Activated naive CD4-positive, alpha-beta T cell treated with anti-CD3 and anti-CD28 coated beads, Interleukin-2, amount 10 ng/mL, durations not matched to agents 7 days and 5 days (primary cell): ENCODE measurements around the gene CCNB1.
A peak's percentile ranks its signal among the peaks of the same experiment; 100 is the strongest.
"Not testable (repeated sequence)": the region's sequence is repeated elsewhere in the genome, so short reads cannot be mapped to it uniquely, and the experiment has no call there.

Source experiments
- CTCF ChIA-PET: fragments of 350-600 bp; sonication (Branson Sonifier 250); formaldehyde crosslinking; loops from one replicate; lab custom pipeline; 2021; ENCODE audit warnings: antibody characterized with exemption; lab: Charles Lee
- DNase-seq: peaks from one replicate; pipeline ENCODE4 v3.0.0-alpha.2; 2020
- H3K27ac Mint-ChIP-seq: one replicate; pipeline ENCODE4 v1.8.0; 2021; ENCODE audit warnings: mild to moderate bottlenecking, moderate library complexity, mixed read lengths
- H3K27me3 Mint-ChIP-seq: one replicate; pipeline ENCODE4 v1.8.0; 2021; ENCODE audit warnings: mild to moderate bottlenecking, mixed read lengths
- H3K36me3 Mint-ChIP-seq: one replicate; pipeline ENCODE4 v1.8.0; 2021; ENCODE audit warnings: mixed read lengths
- H3K4me1 Mint-ChIP-seq: one replicate; pipeline ENCODE4 v1.8.0; 2021; ENCODE audit warnings: mixed read lengths
- H3K4me3 Mint-ChIP-seq: one replicate; pipeline ENCODE4 v1.8.0; 2021; ENCODE audit warnings: mild to moderate bottlenecking, moderate library complexity, mixed read lengths
- H3K9me3 Mint-ChIP-seq: one replicate; pipeline ENCODE4 v1.8.0; 2021; ENCODE audit warnings: mixed read lengths

Gene CCNB1

GRCh38 chr5:69209602-69210001, 42.7 kb downstream of the CCNB1 start:
- Mint-ChIP-seq H3K27me3 (no peaks in the 10 kb centered on the region), H3K27ac (no peak overlapping the region), H3K36me3 (peaks cover 11% of the 10 kb centered on the region), H3K9me3 (no peaks in the 10 kb centered on the region), H3K4me3 (no peak overlapping the region), H3K4me1 (peaks cover 3% of the 10 kb centered on the region)
- DNase-seq, result no peak
- CTCF ChIA-PET, result interaction anchor here (0.6 to 0.9 kb wide), 2 partner anchors 23 to 45 kb away, joined by 3 read pairs; no protein-coding TSS in a partner anchor

GRCh38 chr5:69211200-69211599, 44.2 kb downstream of the CCNB1 start:
- Mint-ChIP-seq H3K27me3 (no peaks in the 10 kb centered on the region), H3K4me3 (no peak overlapping the region), H3K9me3 (no peaks in the 10 kb centered on the region), H3K36me3 (peaks cover 13% of the 10 kb centered on the region), H3K27ac (no peak overlapping the region), H3K4me1 (peaks cover 10% of the 10 kb centered on the region)
- CTCF ChIA-PET, result no interaction called here
- DNase-seq, result no peak

GRCh38 chr5:69212022-69212421, 45.1 kb downstream of the CCNB1 start:
- H3K27me3 Mint-ChIP-seq, result no peaks in the 10 kb centered on the region
- H3K27ac Mint-ChIP-seq, result peak overlapping the region; percentile 33
- H3K4me1 Mint-ChIP-seq, result peaks cover 12% of the 10 kb centered on the region
- H3K4me3 Mint-ChIP-seq, result no peak overlapping the region
- CTCF ChIA-PET, result no interaction called here
- H3K9me3 Mint-ChIP-seq, result no peaks in the 10 kb centered on the region
- H3K36me3 Mint-ChIP-seq, result peaks cover 13% of the 10 kb centered on the region
- DNase-seq, result no peak

GRCh38 chr5:69213513-69214215, 46.7 kb downstream of the CCNB1 start:
- Mint-ChIP-seq H3K9me3 (no peaks in the 10 kb centered on the region), H3K27ac (no peak overlapping the region), H3K4me3 (no peak overlapping the region), H3K27me3 (no peaks in the 10 kb centered on the region), H3K4me1 (peaks cover 17% of the 10 kb centered on the region), H3K36me3 (peaks cover 13% of the 10 kb centered on the region)
- CTCF ChIA-PET, result no interaction called here
- DNase-seq, result no peak

GRCh38 chr5:69217151-69217511, 50.2 kb downstream of the CCNB1 start:
- H3K36me3 Mint-ChIP-seq, result peaks cover 12% of the 10 kb centered on the region
- CTCF ChIA-PET, result interaction anchor here (1.0 kb wide), 2 partner anchors 18 to 124 kb away, joined by 3 read pairs; partner anchors contain the start of gene CDK7
- H3K27ac Mint-ChIP-seq, result peak overlapping the region; percentile 97

GRCh38 chr5:69217548-69218526, 50.9 kb downstream of the CCNB1 start:
- no peaks in the 10 kb centered on the region for H3K27me3 Mint-ChIP-seq
- CTCF ChIA-PET, result interaction anchor here (1.0 kb wide), 2 partner anchors 17 to 124 kb away, joined by 3 read pairs; partner anchors contain the start of gene CDK7
- H3K4me3 Mint-ChIP-seq, result peak overlapping the region; percentile 96
- H3K36me3 Mint-ChIP-seq, result peaks cover 12% of the 10 kb centered on the region
- DNase-seq, result peak; percentile 97
- peaks cover 23% of the 10 kb centered on the region for H3K4me1 Mint-ChIP-seq
- H3K9me3 Mint-ChIP-seq, result no peaks in the 10 kb centered on the region
- peak overlapping the region; percentile 97 for H3K27ac Mint-ChIP-seq

More at GRCh38 chr5:69217151-69217511, 50.2 kb downstream of the CCNB1 start:
- Mint-ChIP-seq H3K27me3 (no peaks in the 10 kb centered on the region), H3K4me1 (peaks cover 23% of the 10 kb centered on the region), H3K9me3 (no peaks in the 10 kb centered on the region), H3K4me3 (peak overlapping the region; percentile 96)
- DNase-seq, result no peak

- CTCF ChIA-PET, result no interaction called here
- Mint-ChIP-seq H3K9me3 (no peaks in the 10 kb centered on the region), H3K36me3 (peaks cover 10% of the 10 kb centered on the region), H3K4me1 (peaks cover 21% of the 10 kb centered on the region), H3K4me3 (no peak overlapping the region), H3K27me3 (no peaks in the 10 kb centered on the region), H3K27ac (no peak overlapping the region)
- no peak for DNase-seq
These were observed 53.0 kb downstream of the CCNB1 start for GRCh38 chr5:69219939-69220338.

- H3K27ac Mint-ChIP-seq, DNase-seq, CTCF ChIA-PET, H3K36me3 Mint-ChIP-seq, H3K27me3 Mint-ChIP-seq, H3K4me3 Mint-ChIP-seq, H3K9me3 Mint-ChIP-seq: not testable (repeated sequence)
- H3K4me1 Mint-ChIP-seq, result peaks cover 19% of the 10 kb centered on the region
These were observed 53.4 kb downstream of the CCNB1 start for GRCh38 chr5:69220371-69220770.

- peaks cover 19% of the 10 kb centered on the region for H3K4me1 Mint-ChIP-seq
- H3K27ac Mint-ChIP-seq, H3K4me3 Mint-ChIP-seq, CTCF ChIA-PET, H3K9me3 Mint-ChIP-seq, DNase-seq, H3K27me3 Mint-ChIP-seq: not testable (repeated sequence)
- H3K36me3 Mint-ChIP-seq, result peaks cover 11% of the 10 kb centered on the region
These were observed 53.9 kb downstream of the CCNB1 start for GRCh38 chr5:69220833-69221232.

GRCh38 chr5:69224520-69224919, 57.6 kb downstream of the CCNB1 start:
- Mint-ChIP-seq H3K9me3 (no peaks in the 10 kb centered on the region), H3K4me3 (no peak overlapping the region), H3K27me3 (no peaks in the 10 kb centered on the region), H3K36me3 (peaks cover 19% of the 10 kb centered on the region), H3K4me1 (no peaks in the 10 kb centered on the region), H3K27ac (no peak overlapping the region)
- no peak for DNase-seq
- CTCF ChIA-PET, result no interaction called here

GRCh38 chr5:69225860-69226259, 58.9 kb downstream of the CCNB1 start:
- H3K9me3 Mint-ChIP-seq, result no peaks in the 10 kb centered on the region
- no peak overlapping the region for H3K4me3 Mint-ChIP-seq
- H3K36me3 Mint-ChIP-seq, result peaks cover 22% of the 10 kb centered on the region
- no peaks in the 10 kb centered on the region for H3K4me1 Mint-ChIP-seq
- no peak for DNase-seq
- CTCF ChIA-PET, result no interaction called here
- H3K27me3 Mint-ChIP-seq, result no peaks in the 10 kb centered on the region
- H3K27ac Mint-ChIP-seq, result no peak overlapping the region
